ENCODE measurements around the gene SEC31A.

GRCh38 chr4:82833696-82834313 is 57.1 kb downstream of the SEC31A start:
- TF ChIP-seq CTCF (conservative IDR thresholded peaks at IDR 0.05; ENCODE audit: low read depth in 2 of 2) (no peak), STAT1 (IDR thresholded peaks at IDR 0.05; ENCODE audit: unreplicated experiment) (no peak), CREB1 (CRISPR knock-in tag; IDR thresholded peaks at IDR 0.05; ENCODE audit: low read depth) (no peak), REST (IDR thresholded peaks at IDR 0.05; ENCODE audit: unreplicated experiment) (no peak), EZH2 (IDR thresholded peaks at IDR 0.05; ENCODE audit: low read depth, unreplicated experiment) (no peak), POLR2AphosphoS5 (IDR thresholded peaks at IDR 0.05; ENCODE audit: low read depth) (no peak), JUNB (IDR thresholded peaks at IDR 0.05; ENCODE audit: unreplicated experiment) (no peak), ETS1 (IDR thresholded peaks at IDR 0.05) (no peak), ZNF114 (CRISPR knock-in tag; IDR thresholded peaks at IDR 0.05) (no peak), EZH2phosphoT487 (IDR thresholded peaks at IDR 0.05; ENCODE audit: unreplicated experiment) (no peak), ZNF331 (CRISPR knock-in tag; IDR thresholded peaks at IDR 0.05; ENCODE audit: low read depth) (no peak)

All from GM23338 (cell line).